HCT116 (cell line): Measurements from ENCODE around the gene SH3TC1.

Experiments
- CEBPB ChIP-seq: IDR thresholded peaks from 2 replicates; pipeline ENCODE4 v1.6.1; 2012; ENCODE audit warnings: low read depth
- EZH2 ChIP-seq: fragments of 200-600 bp; sonication (generic); IDR thresholded peaks from 2 replicates; pipeline ENCODE4 v1.6.1; 2017; ENCODE audit warnings: antibody characterized with exemption, mixed run types
- EZH2phosphoT487 ChIP-seq: fragments of 200-600 bp; IDR thresholded peaks from 2 replicates; pipeline ENCODE4 v1.6.1; 2018; ENCODE audit warnings: antibody characterized with exemption, borderline replicate concordance
- MAX ChIP-seq: IDR thresholded peaks from 2 replicates; pipeline ENCODE4 v1.6.1; 2012
- POLR2A ChIP-seq: IDR thresholded peaks from 2 replicates; pipeline ENCODE4 v1.7.0; 2011; ENCODE audit warnings: borderline replicate concordance; ENCODE audit not compliant: insufficient read depth, insufficient read length; ENCODE audit errors: extremely low read depth
- POLR2AphosphoS5 ChIP-seq: IDR thresholded peaks from 2 replicates; pipeline ENCODE4 v1.6.1; 2011; ENCODE audit warnings: mild to moderate bottlenecking, low read depth, low read length, moderate library complexity
- RAD21 ChIP-seq: IDR thresholded peaks from 2 replicates; pipeline ENCODE4 v1.6.1; 2012; ENCODE audit warnings: low read depth, mild to moderate bottlenecking
- SIN3A ChIP-seq: IDR thresholded peaks from 2 replicates; pipeline ENCODE4 v1.6.1; 2012; ENCODE audit warnings: low read depth
- SRF ChIP-seq: IDR thresholded peaks from 2 replicates; pipeline ENCODE4 v1.6.1; 2012; ENCODE audit warnings: low read depth
- TCF7L2 ChIP-seq: IDR thresholded peaks from 2 replicates; pipeline ENCODE4 v1.7.0; 2011; ENCODE audit warnings: borderline replicate concordance, inconsistent platforms; ENCODE audit not compliant: insufficient read depth, insufficient read length; ENCODE audit errors: extremely low read depth
- YY1 ChIP-seq: IDR thresholded peaks from 2 replicates; pipeline ENCODE4 v1.6.1; 2011; ENCODE audit warnings: low read length, low read depth, moderate library complexity, mild to moderate bottlenecking; ENCODE audit not compliant: insufficient replicate concordance; ENCODE audit errors: extremely low read depth
- TF ChIP-seq, protein P1 (sequence below), 3 experiments: fragments of 200-600 bp in 1 of 3; sonication (generic) in 1 of 3; IDR thresholded peaks in 2 of 3; conservative IDR thresholded peaks in 1 of 3; 2 replicates each; pipeline ENCODE4 v1.5.1; 2012 to 2017; ENCODE audit warnings: low read depth in 2 of 3, low read length in 2 of 3, antibody characterized with exemption in 1 of 3, borderline replicate concordance in 1 of 3, control low read depth in 1 of 3, mild to moderate bottlenecking in 1 of 3, mixed read lengths in 1 of 3, mixed run types in 1 of 3, moderate library complexity in 1 of 3; ENCODE audit not compliant: insufficient read depth in 1 of 3

DNA sequence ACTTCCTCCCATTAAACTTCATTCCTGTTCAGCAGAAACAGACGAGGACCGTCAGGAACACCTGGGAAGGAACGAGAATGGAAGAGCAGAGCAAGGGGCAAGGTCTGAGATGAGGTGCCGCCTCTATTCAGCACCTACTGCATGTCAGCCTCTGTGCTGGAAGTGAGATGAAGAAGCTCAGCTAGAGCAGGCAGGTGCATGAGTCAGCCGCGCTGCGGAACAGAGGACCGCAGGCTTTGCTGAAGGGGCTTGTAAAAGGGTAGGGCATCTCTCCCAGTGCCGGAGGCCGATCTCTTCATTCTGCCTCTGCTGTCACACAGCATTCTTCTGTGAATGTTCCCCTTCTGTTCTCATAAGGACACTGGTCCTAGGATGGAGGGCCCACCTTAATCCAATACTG, 34.4 kb upstream of the SH3TC1 start:
- TF ChIP-seq, protein P1, sequence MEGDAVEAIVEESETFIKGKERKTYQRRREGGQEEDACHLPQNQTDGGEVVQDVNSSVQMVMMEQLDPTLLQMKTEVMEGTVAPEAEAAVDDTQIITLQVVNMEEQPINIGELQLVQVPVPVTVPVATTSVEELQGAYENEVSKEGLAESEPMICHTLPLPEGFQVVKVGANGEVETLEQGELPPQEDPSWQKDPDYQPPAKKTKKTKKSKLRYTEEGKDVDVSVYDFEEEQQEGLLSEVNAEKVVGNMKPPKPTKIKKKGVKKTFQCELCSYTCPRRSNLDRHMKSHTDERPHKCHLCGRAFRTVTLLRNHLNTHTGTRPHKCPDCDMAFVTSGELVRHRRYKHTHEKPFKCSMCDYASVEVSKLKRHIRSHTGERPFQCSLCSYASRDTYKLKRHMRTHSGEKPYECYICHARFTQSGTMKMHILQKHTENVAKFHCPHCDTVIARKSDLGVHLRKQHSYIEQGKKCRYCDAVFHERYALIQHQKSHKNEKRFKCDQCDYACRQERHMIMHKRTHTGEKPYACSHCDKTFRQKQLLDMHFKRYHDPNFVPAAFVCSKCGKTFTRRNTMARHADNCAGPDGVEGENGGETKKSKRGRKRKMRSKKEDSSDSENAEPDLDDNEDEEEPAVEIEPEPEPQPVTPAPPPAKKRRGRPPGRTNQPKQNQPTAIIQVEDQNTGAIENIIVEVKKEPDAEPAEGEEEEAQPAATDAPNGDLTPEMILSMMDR (IDR thresholded peaks at IDR 0.05 in 2 of 3, conservative IDR thresholded peaks at IDR 0.05 in 1 of 3; ENCODE audit: borderline replicate concordance in 1 of 3, insufficient read depth in 1 of 3, low read depth in 2 of 3, low read length in 2 of 3): no peak
- TF ChIP-seq CEBPB (no peak), POLR2AphosphoS5 (no peak), SRF (no peak), MAX (no peak), EZH2 (no peak), POLR2A (no peak), RAD21 (no peak), YY1 (no peak), TCF7L2 (no peak), SIN3A (no peak), EZH2phosphoT487 (no peak)
